CD8-positive, alpha-beta memory T cell (primary cell): ENCODE measurements around the gene MOV10. TPM values are rescaled to one million over a fixed set of nuclear protein-coding genes. Genes with fewer than 3 reads are reported as not detected.
"Not testable (repeated sequence)": the region's sequence is repeated elsewhere in the genome, so short reads cannot be mapped to it uniquely, and the experiment has no call there.

ENCODE experiments used
- CTCF ChIA-PET: fragments of 350-600 bp; sonication (Branson Sonifier 250); formaldehyde crosslinking; loops from one replicate; lab custom pipeline; 2021; ENCODE audit warnings: antibody characterized with exemption; lab: Charles Lee
- POLR2A ChIA-PET: fragments of 350-600 bp; sonication (Branson Sonifier 250); formaldehyde crosslinking; loops from one replicate; lab custom pipeline; 2021; ENCODE audit warnings: antibody characterized with exemption; lab: Charles Lee
- DNase-seq, 5 donors: peaks; one replicate each; pipeline versions ENCODE4 v3.0.0 to v3.0.0-alpha.2; 2020 to 2022; ENCODE audit warnings: mixed read lengths in 1 of 5
- H3K27ac ChIP-seq: one replicate; pipeline ENCODE4 v1.7.0; 2013; ENCODE audit warnings: low read depth, mild to moderate bottlenecking, low read length, moderate library complexity
- H3K27me3 ChIP-seq: 2 replicates; pipeline ENCODE4 v1.7.0; 2013; ENCODE audit warnings: low read length, mild to moderate bottlenecking; ENCODE audit not compliant: insufficient read depth, poor library complexity, severe bottlenecking
- H3K36me3 ChIP-seq: 2 replicates; pipeline ENCODE4 v1.7.0; 2013; ENCODE audit warnings: mild to moderate bottlenecking, low read length, moderate library complexity; ENCODE audit not compliant: insufficient read depth
- H3K4me1 ChIP-seq: 2 replicates; pipeline ENCODE4 v1.7.0; 2013; ENCODE audit warnings: mild to moderate bottlenecking, low read length, moderate library complexity; ENCODE audit not compliant: insufficient read depth
- H3K4me3 ChIP-seq: 2 replicates; pipeline ENCODE4 v1.7.0; 2013; ENCODE audit warnings: mild to moderate bottlenecking, low read length
- H3K9me3 ChIP-seq: 2 replicates; pipeline ENCODE4 v1.7.0; 2013; ENCODE audit warnings: mild to moderate bottlenecking, low read length
- H3K27ac Mint-ChIP-seq, 8 donors: one replicate each; pipeline ENCODE4 v1.8.0; 2020 to 2021; ENCODE audit warnings: mixed read lengths in 8 of 8, mild to moderate bottlenecking in 6 of 8, inconsistent platforms in 3 of 8, moderate library complexity in 3 of 8
- H3K27me3 Mint-ChIP-seq, 2 donors: one replicate each; pipeline ENCODE4 v1.8.0; 2020 to 2021; ENCODE audit warnings: mixed read lengths in 2 of 2, mild to moderate bottlenecking in 1 of 2, moderate library complexity in 1 of 2
- H3K36me3 Mint-ChIP-seq, 3 donors: one replicate each; pipeline ENCODE4 v1.8.0; 2020 to 2021; ENCODE audit warnings: mixed read lengths in 3 of 3, inconsistent platforms in 1 of 3, mild to moderate bottlenecking in 1 of 3
- H3K4me1 Mint-ChIP-seq, 3 donors: one replicate each; pipeline ENCODE4 v1.8.0; 2020 to 2021; ENCODE audit warnings: mixed read lengths in 3 of 3, inconsistent platforms in 1 of 3, mild to moderate bottlenecking in 1 of 3
- H3K4me3 Mint-ChIP-seq, 7 donors: one replicate each; pipeline ENCODE4 v1.8.0; 2020 to 2021; ENCODE audit warnings: mixed read lengths in 7 of 7, mild to moderate bottlenecking in 6 of 7, moderate library complexity in 4 of 7, inconsistent platforms in 2 of 7
- H3K9me3 Mint-ChIP-seq, 5 donors: one replicate each; pipeline ENCODE4 v1.8.0; 2020 to 2022; ENCODE audit warnings: mixed read lengths in 5 of 5, mild to moderate bottlenecking in 3 of 5, moderate library complexity in 2 of 5, inconsistent platforms in 1 of 5
- polyA plus RNA-seq: library from polyadenylated mRNA; unstranded; fragments of 300-500 nt; fragmentation: Illumina TruSeq; gene quantifications from one replicate; pipeline ENCODE4 v1.2.3, GENCODE V29; 2021
- total RNA-seq, 2 experiments: library from RNA; stranded (reverse); gene quantifications; one replicate each; pipeline ENCODE4 v1.2.3, GENCODE V29; 2021

MOV10 gene
- total and polyA plus RNA-seq, 3 experiments from 2014 or later = 29.9 to 33.7 (median 31.0) TPM

DNA sequence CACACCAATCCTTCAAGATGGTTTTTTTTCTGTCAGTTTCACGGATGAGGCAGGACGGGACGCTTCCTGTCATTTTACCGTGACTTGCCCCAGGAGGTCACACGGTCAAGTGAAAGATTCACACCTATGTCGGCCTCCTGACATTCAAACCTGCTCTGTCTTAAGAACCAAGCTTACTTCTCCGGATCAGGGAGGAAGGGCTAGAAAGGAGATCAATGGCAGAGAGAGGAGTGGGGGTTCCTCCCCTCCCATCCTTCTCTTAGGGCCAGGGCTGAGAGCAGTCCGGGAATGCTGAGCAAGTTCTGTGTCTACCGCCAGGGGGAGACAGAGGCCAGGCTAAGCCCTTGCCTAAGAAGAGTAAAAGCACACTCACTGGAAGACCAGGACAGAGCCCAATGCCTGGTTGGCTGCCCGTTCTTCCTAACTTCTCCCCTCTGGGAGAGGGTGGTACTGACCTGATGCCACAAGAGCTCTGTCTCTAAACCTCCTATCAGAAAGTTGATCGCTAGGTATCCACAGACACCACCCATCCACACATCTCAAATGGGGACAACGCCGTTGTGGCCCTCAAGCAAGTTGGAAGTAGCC, 41.8 kb downstream of the MOV10 start:
- H3K4me1 ChIP-seq = peaks cover 20% of the 10 kb centered on the region
- H3K27me3 Mint-ChIP-seq = peaks cover 9 to 14% of the 10 kb centered on the region in 2 donors
- H3K27ac ChIP-seq = peak overlapping the region; percentile 54
- H3K9me3 Mint-ChIP-seq = no peaks in the 10 kb centered on the region
- H3K27ac Mint-ChIP-seq = peak overlapping the region; percentile 83 to 97 (median 92)
- peak; percentile 68 to 85 (median 76) for DNase-seq
- peak overlapping the region; percentile 87 for H3K4me3 ChIP-seq
- peaks cover 13% of the 10 kb centered on the region for H3K27me3 ChIP-seq
- H3K36me3 Mint-ChIP-seq = peaks cover 0 to 2% (median 2%) of the 10 kb centered on the region in 3 donors
- H3K36me3 ChIP-seq = no peaks in the 10 kb centered on the region
- H3K4me1 Mint-ChIP-seq = peaks cover 18 to 27% (median 21%) of the 10 kb centered on the region in 3 donors
- POLR2A ChIA-PET = interaction anchor here (0.5 to 2.4 kb wide), 5 partner anchors 9 to 357 kb away, joined by 3 to 14 read pairs (median 12); partner anchors contain the start of genes LRIG2 and MOV10
- CTCF ChIA-PET = interaction anchor here (0.8 to 4.3 kb wide), 26 partner anchors 9 to 965 kb away, joined by 3 to 40 read pairs (median 5); partner anchors contain the start of genes CAPZA1, LRIG2, MOV10 and RHOC
- peak overlapping the region; percentile 85 to 96 (median 92) for H3K4me3 Mint-ChIP-seq
- no peaks in the 10 kb centered on the region for H3K9me3 ChIP-seq

DNA sequence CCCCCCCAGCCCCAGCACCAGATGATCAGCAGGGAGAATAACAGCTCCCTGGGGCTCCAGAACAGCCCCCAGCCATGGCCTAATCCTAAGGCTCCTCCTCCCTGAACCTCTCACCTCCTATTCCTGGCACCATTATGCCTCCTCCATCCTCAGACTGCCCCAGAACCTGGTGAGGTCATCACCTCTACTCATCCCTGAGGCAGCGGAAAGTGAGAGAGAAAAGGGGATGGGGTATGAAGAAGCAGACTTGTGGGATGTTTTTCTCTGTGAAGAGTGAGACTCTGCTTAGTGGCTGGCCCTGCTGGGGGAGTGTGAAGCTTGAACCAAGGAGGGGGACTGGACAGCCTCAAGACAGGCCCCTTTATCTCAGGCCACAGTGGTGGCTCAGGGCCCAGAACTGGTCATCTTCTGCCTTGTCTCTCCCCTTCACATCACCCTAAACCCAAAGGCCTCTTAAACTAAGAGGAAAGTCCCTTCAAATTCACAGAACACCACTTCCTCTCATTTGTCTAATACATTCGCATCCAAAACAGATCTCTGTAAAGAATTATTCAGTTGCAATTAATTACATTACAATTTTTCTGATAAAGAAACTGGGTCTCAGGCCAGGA, 42.9 kb downstream of the MOV10 start:
- Mint-ChIP-seq H3K27me3 (peaks cover 11 to 22% of the 10 kb centered on the region in 2 donors), H3K4me3 (peak overlapping the region in 1 of 7 donors; percentile 13), H3K36me3 (peaks cover 0 to 2% (median 2%) of the 10 kb centered on the region in 3 donors), H3K27ac (peak overlapping the region in 1 of 8 donors; percentile 46), H3K4me1 (peaks cover 18 to 27% (median 21%) of the 10 kb centered on the region in 3 donors), H3K9me3 (no peaks in the 10 kb centered on the region)
- Histone ChIP-seq H3K9me3 (no peaks in the 10 kb centered on the region), H3K4me3 (no peak overlapping the region), H3K27me3 (peaks cover 13% of the 10 kb centered on the region), H3K36me3 (no peaks in the 10 kb centered on the region), H3K27ac (no peak overlapping the region), H3K4me1 (peaks cover 20% of the 10 kb centered on the region)
- POLR2A ChIA-PET = no interaction called here
- no peak for DNase-seq
- CTCF ChIA-PET = interaction anchor here (0.9 to 4.3 kb wide), 14 partner anchors 9 to 964 kb away, joined by 3 to 40 read pairs (median 5); partner anchors contain the start of genes LRIG2 and RHOC

DNA sequence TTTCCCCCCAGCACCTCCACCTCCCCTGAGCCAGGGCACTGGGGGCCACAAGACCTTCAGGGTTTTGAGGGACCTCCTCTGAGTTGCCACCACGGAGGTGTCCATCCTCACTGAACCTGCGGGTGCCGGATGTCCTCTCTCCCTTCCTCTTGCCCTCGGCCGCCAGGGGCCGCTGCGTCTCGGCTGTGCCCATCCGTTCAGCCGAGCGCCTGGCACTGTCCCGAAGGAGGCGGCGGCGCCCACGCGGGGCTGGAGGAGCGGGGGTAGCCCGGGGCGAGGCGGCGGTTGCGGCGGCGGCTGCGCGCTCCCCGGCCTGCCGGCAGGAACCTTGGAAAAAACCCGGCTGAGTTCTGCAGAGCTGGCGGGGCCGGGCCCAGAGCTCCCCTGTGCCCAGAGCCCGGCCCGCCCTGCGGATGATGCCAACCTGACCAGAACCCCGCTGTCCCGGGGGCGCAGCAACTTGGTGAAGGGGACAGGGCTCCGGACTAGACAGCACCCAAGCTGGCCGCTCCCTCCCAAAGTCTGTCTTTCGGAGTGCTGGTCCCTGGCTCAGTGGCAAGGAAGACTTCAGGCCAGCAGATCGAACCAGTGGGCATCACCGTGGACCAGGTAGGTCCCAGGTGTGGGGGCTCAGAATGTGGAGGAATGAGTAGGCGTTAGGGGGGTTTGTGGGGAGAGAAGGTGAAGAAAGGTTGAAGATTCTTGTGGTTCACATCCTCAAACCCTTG, 44.4 kb downstream of the MOV10 start:
- POLR2A ChIA-PET = no interaction called here
- peak; percentile 59 to 79 (median 67) for DNase-seq
- Mint-ChIP-seq H3K4me1 (peaks cover 24 to 37% (median 24%) of the 10 kb centered on the region in 3 donors), H3K36me3 (peaks cover 0 to 3% (median 2%) of the 10 kb centered on the region in 3 donors), H3K4me3 (peak overlapping the region in 4 of 7 donors; percentile 27 to 46 (median 42)), H3K9me3 (no peaks in the 10 kb centered on the region), H3K27me3 (peaks cover 11 to 27% of the 10 kb centered on the region in 2 donors), H3K27ac (peak overlapping the region in 1 of 8 donors; percentile 84)
- H3K27ac ChIP-seq = no peak overlapping the region
- H3K9me3 ChIP-seq = no peaks in the 10 kb centered on the region
- CTCF ChIA-PET = interaction anchor here (0.6 to 3.7 kb wide), 21 partner anchors 8 to 963 kb away, joined by 3 to 23 read pairs (median 3); partner anchors contain the start of genes LRIG2, MOV10, SLC16A1 and ST7L
- no peaks in the 10 kb centered on the region for H3K36me3 ChIP-seq
- peaks cover 19% of the 10 kb centered on the region for H3K4me1 ChIP-seq
- peaks cover 13% of the 10 kb centered on the region for H3K27me3 ChIP-seq
- H3K4me3 ChIP-seq = no peak overlapping the region

DNA sequence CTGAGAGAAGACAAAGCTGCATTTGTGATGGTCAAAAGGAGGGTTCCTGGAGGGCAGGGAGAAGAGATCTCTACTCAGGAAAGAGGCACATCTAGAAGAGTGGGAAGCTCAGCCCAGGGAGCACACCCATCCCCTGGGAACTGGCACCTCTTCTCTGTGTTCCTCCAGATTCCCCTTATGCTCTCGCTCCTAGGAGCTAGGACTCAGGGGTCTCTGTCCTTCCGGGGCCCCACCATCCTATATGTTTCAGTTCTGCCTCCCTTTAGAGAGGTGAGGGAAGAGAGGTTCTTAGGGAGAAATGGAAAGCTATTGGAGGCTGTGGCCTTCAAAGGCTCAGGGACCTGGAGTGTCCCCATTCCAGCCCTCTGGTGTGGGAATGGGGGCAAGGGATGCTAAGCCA, 45.2 kb downstream of the MOV10 start:
- ChIA-PET CTCF (interaction anchor here (0.6 to 3.7 kb wide), 14 partner anchors 10 to 370 kb away, joined by 3 to 23 read pairs (median 4); partner anchors contain the start of genes LRIG2, MOV10 and SLC16A1), POLR2A (no interaction called here)
- Mint-ChIP-seq H3K36me3 (peaks cover 0 to 2% (median 1%) of the 10 kb centered on the region in 3 donors), H3K4me1 (peaks cover 17 to 29% (median 21%) of the 10 kb centered on the region in 3 donors), H3K27ac (no peak overlapping the region), H3K4me3 (no peak overlapping the region), H3K9me3 (no peaks in the 10 kb centered on the region), H3K27me3 (peaks cover 9 to 24% of the 10 kb centered on the region in 2 donors)
- Histone ChIP-seq H3K27me3 (peaks cover 8% of the 10 kb centered on the region), H3K36me3 (no peaks in the 10 kb centered on the region), H3K4me1 (peaks cover 10% of the 10 kb centered on the region), H3K9me3 (no peaks in the 10 kb centered on the region), H3K4me3 (no peak overlapping the region), H3K27ac (no peak overlapping the region)
- DNase-seq = no peak

DNA sequence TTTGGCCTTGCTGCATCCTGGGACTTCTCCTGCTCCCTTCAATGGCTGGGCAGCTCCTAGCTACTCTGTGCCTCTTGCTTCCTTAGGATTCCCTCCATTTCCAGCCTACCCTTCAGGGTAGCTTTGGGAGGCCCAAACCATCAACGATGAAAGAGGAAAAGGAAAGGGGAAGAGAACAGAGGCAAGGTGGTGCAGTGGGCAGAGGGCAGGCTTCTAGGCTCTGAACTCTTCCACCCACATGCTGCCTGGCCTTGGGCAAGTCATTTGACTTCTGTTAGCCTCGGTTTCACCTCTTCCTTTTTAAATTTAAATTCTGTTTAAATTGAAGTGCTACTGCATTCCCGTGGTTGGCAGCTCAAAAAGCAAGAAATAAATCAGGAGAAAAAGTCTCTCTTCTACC, 46.3 kb downstream of the MOV10 start:
- H3K4me1 ChIP-seq = peaks cover 7% of the 10 kb centered on the region
- DNase-seq = no peak
- no peaks in the 10 kb centered on the region for H3K9me3 ChIP-seq
- H3K27ac ChIP-seq = no peak overlapping the region
- H3K9me3 Mint-ChIP-seq = no peaks in the 10 kb centered on the region
- POLR2A ChIA-PET = no interaction called here
- no peak overlapping the region for H3K27ac Mint-ChIP-seq
- H3K4me1 Mint-ChIP-seq = peaks cover 15 to 24% (median 17%) of the 10 kb centered on the region in 3 donors
- H3K4me3 ChIP-seq = no peak overlapping the region
- H3K36me3 Mint-ChIP-seq = peaks cover 0 to 1% (median 0%) of the 10 kb centered on the region in 3 donors
- CTCF ChIA-PET = interaction anchor here (1.3 to 3.7 kb wide), 4 partner anchors 9 to 352 kb away, joined by 5 to 23 read pairs (median 10); partner anchors contain the start of gene LRIG2
- peaks cover 8% of the 10 kb centered on the region for H3K27me3 ChIP-seq
- no peaks in the 10 kb centered on the region for H3K36me3 ChIP-seq
- no peak overlapping the region for H3K4me3 Mint-ChIP-seq
- H3K27me3 Mint-ChIP-seq = peaks cover 10 to 24% of the 10 kb centered on the region in 2 donors

DNA sequence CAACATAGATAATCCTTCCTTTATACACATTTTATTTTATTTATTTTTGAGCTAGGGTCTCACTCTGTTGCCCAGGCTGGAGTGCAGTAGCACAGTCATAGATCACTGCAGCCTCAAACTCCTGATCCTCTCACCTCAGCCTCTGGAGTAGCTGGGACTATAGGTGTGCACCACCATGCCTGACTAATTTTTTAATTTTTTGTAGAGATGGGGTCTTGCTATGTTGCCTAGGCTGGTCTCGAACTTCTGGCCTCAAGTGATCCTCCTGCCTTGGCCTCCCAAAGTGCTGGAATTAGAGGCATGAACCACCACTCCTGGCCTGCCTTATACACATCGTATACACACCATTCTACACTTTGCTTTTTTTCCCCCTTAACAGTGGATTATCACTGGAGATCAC, 46.8 kb downstream of the MOV10 start:
- H3K36me3 Mint-ChIP-seq, DNase-seq, H3K4me3 ChIP-seq, H3K36me3 ChIP-seq, H3K27ac ChIP-seq, POLR2A ChIA-PET, H3K4me1 ChIP-seq, H3K9me3 ChIP-seq, H3K9me3 Mint-ChIP-seq, H3K27me3 ChIP-seq: not testable (repeated sequence)
- peaks cover 10 to 24% of the 10 kb centered on the region in 2 donors for H3K27me3 Mint-ChIP-seq
- CTCF ChIA-PET = interaction anchor here (1.6 to 3.7 kb wide), 2 partner anchors 8 to 352 kb away, joined by 5 to 23 read pairs; partner anchors contain the start of gene LRIG2
- H3K4me3 Mint-ChIP-seq = peak overlapping the region in 1 of 7 donors; percentile 59
- peak overlapping the region in 1 of 8 donors; percentile 51 for H3K27ac Mint-ChIP-seq
- peaks cover 11 to 19% (median 12%) of the 10 kb centered on the region in 3 donors for H3K4me1 Mint-ChIP-seq

DNA sequence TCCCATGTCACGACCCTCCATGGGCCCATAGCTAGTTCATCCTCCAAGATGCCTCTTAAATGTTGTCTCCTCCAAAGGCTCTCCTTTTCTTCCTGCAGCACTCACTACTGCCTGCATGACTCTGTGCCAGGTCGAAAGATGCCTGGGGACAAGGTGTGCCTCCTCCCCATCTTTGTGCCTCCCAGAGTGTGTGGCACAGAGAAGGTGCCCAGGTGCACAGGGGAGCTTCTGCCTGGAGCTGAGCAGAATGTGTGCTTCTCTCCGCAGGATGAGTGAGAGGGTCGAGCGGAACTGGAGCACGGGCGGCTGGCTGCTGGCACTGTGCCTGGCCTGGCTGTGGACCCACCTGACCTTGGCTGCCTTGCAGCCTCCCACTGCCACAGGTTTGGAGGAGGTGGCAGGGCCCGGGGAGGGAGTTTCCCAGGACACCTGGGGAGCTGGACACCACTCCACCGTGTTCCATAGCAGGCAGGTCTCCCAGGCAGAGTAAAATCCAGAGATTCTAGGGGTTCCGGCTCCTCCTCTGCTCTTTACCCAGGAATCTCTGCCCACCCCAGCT, 47.6 kb downstream of the MOV10 start:
- Histone ChIP-seq H3K4me1 (no peaks in the 10 kb centered on the region), H3K4me3 (no peak overlapping the region), H3K36me3 (no peaks in the 10 kb centered on the region), H3K27ac (no peak overlapping the region), H3K9me3 (no peaks in the 10 kb centered on the region), H3K27me3 (peaks cover 8% of the 10 kb centered on the region)
- H3K4me3 Mint-ChIP-seq = no peak overlapping the region
- H3K4me1 Mint-ChIP-seq = peaks cover 9 to 18% (median 11%) of the 10 kb centered on the region in 3 donors
- POLR2A ChIA-PET = no interaction called here
- H3K27ac Mint-ChIP-seq = no peak overlapping the region
- peaks cover 10 to 24% of the 10 kb centered on the region in 2 donors for H3K27me3 Mint-ChIP-seq
- DNase-seq = no peak
- CTCF ChIA-PET = no interaction called here
- H3K36me3 Mint-ChIP-seq = peaks cover 0 to 1% (median 0%) of the 10 kb centered on the region in 3 donors
- H3K9me3 Mint-ChIP-seq = no peaks in the 10 kb centered on the region
